ENCODE measurements around the gene ISG15.

The ISG15 gene

GRCh38 chr1:1024149-1024770 is 11.0 kb downstream of the ISG15 start:
- TF ChIP-seq ARNT (IDR thresholded peaks at IDR 0.05) (no peak), LEF1 (IDR thresholded peaks at IDR 0.05; ENCODE audit: borderline replicate concordance) (no peak), SP1 (IDR thresholded peaks at IDR 0.05) (no peak), SUZ12 (IDR thresholded peaks at IDR 0.05) (no peak), BHLHE40 (IDR thresholded peaks at IDR 0.05; ENCODE audit: borderline replicate concordance) (no peak), NFRKB (IDR thresholded peaks at IDR 0.05) (no peak), TARDBP (IDR thresholded peaks at IDR 0.05) (no peak)
- DNase-seq (ENCODE audit: extremely low spot score): no peak
- ChIA-PET CTCF (no interaction called here), POLR2A (interaction anchor here (0.7 to 1.2 kb wide), 2 partner anchors 35 to 249 kb away, joined by 3 read pairs; partner anchors contain the start of gene UBE2J2)

GRCh38 chr1:1024771-1025699 is 11.7 kb downstream of the ISG15 start:
- CTCF ChIA-PET: no interaction called here
- no peak for DNase-seq (ENCODE audit: extremely low spot score)
- TF ChIP-seq BHLHE40 (IDR thresholded peaks at IDR 0.05; ENCODE audit: borderline replicate concordance): no peak
- TF ChIP-seq SP1 (IDR thresholded peaks at IDR 0.05): no peak
- TF ChIP-seq HDGF (IDR thresholded peaks at IDR 0.05; ENCODE audit: borderline replicate concordance): no peak
- TF ChIP-seq CTBP1 (IDR thresholded peaks at IDR 0.05; ENCODE audit: borderline replicate concordance): no peak
- no peak for TF ChIP-seq ELF4 (IDR thresholded peaks at IDR 0.05)
- TF ChIP-seq L3MBTL2 (conservative IDR thresholded peaks at IDR 0.05): no peak
- no peak for TF ChIP-seq TARDBP (IDR thresholded peaks at IDR 0.05)
- TF ChIP-seq FOXA1 (IDR thresholded peaks at IDR 0.05): no peak
- TF ChIP-seq PKNOX1 (IDR thresholded peaks at IDR 0.05): no peak
- no peak for TF ChIP-seq NFRKB (IDR thresholded peaks at IDR 0.05)
- TF ChIP-seq FOXM1 (IDR thresholded peaks at IDR 0.05; ENCODE audit: borderline replicate concordance): no peak
- TF ChIP-seq ZNF384 (IDR thresholded peaks at IDR 0.05): no peak
- no peak for TF ChIP-seq LEF1 (IDR thresholded peaks at IDR 0.05; ENCODE audit: borderline replicate concordance)
- no peak for TF ChIP-seq ARNT (IDR thresholded peaks at IDR 0.05)
- TF ChIP-seq SUZ12 (IDR thresholded peaks at IDR 0.05): no peak
- TF ChIP-seq FOXK2 (IDR thresholded peaks at IDR 0.05): no peak
- POLR2A ChIA-PET: interaction anchor here (1.2 kb wide), 1 partner anchor 35 kb away, joined by 3 read pairs; no protein-coding TSS in a partner anchor

DNA sequence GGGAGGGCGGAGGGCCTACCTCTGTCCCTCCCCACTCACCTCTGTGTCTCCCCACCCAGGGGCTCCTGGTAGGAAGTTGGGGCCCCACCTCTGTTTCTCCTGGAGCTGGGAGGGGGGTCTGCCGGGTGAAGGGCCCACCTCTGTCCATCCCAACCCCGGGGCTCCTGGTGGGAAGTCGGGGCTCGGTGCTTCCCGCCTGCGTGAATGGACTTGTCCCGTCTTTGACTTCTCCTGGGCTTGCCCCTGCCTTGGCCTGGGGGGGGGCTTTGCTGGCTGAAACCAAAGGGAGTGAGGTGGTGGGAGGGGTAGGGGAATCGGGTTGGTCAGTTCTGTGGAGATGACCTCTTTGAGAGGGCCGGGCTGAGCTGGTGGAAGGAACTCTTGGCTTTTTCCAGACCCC is 12.4 kb downstream of the ISG15 start:
- ChIA-PET POLR2A (no interaction called here), CTCF (no interaction called here)
- DNase-seq (ENCODE audit: extremely low spot score): no peak
- TF ChIP-seq ZNF384 (IDR thresholded peaks at IDR 0.05): no peak
- TF ChIP-seq FOXK2 (IDR thresholded peaks at IDR 0.05): no peak
- TF ChIP-seq PKNOX1 (IDR thresholded peaks at IDR 0.05): no peak
- no peak for TF ChIP-seq TARDBP (IDR thresholded peaks at IDR 0.05)
- TF ChIP-seq SP1 (IDR thresholded peaks at IDR 0.05): no peak
- no peak for TF ChIP-seq BHLHE40 (IDR thresholded peaks at IDR 0.05; ENCODE audit: borderline replicate concordance)
- TF ChIP-seq FOXM1 (IDR thresholded peaks at IDR 0.05; ENCODE audit: borderline replicate concordance): no peak
- TF ChIP-seq CTBP1 (IDR thresholded peaks at IDR 0.05; ENCODE audit: borderline replicate concordance): no peak
- no peak for TF ChIP-seq NFRKB (IDR thresholded peaks at IDR 0.05)
- no peak for TF ChIP-seq ELF4 (IDR thresholded peaks at IDR 0.05)
- no peak for TF ChIP-seq L3MBTL2 (conservative IDR thresholded peaks at IDR 0.05)
- TF ChIP-seq HDGF (IDR thresholded peaks at IDR 0.05; ENCODE audit: borderline replicate concordance): no peak
- no peak for TF ChIP-seq LEF1 (IDR thresholded peaks at IDR 0.05; ENCODE audit: borderline replicate concordance)
- TF ChIP-seq FOXA1 (IDR thresholded peaks at IDR 0.05): no peak
- no peak for TF ChIP-seq SUZ12 (IDR thresholded peaks at IDR 0.05)
- TF ChIP-seq ARNT (IDR thresholded peaks at IDR 0.05): no peak

DNA sequence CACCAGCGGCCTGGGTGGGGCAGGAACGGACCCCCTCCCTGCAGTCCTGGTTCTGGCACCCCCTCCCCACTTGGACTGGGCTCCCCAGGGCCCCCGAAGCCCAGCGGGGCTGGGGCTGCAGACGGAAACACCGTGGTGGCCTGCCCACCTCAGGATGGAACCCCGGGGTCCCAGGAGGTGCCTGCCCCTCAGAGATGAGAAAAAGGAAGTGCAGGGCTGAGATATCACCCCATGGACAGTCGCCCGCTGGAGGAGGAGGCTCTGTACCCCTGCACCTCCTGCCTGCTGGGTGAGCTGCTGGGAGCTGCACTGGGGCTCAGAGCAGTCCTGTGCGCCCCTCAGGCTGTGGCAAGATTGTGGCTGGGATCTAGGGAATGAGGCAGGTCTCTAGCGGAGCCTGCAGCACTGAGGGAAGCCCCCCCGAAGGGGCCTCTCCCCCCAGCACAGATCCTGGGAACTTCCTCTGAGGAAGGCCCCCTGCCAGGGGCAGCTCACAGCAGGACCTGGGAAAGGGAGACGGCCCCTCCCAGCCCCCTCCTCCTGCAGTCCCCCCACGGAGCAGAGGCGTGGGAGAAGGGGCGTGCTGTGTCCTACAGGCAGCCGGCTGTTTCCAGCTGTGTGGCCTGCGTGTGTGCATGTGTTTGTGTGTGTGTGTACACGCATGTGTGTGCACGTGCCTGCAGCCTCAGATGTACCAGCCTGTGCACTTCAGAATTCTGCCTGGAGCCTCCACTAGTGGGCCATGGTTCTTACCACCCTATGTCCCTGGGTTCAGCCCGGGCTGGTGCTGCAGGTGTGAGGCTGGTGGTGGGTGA is 13.5 kb downstream of the ISG15 start:
- DNase-seq (ENCODE audit: extremely low spot score): no peak
- CTCF ChIA-PET: no interaction called here
- POLR2A ChIA-PET: no interaction called here
- TF ChIP-seq LEF1 (IDR thresholded peaks at IDR 0.05; ENCODE audit: borderline replicate concordance) (no peak), ARNT (IDR thresholded peaks at IDR 0.05) (no peak), FOXK2 (IDR thresholded peaks at IDR 0.05) (no peak), PKNOX1 (IDR thresholded peaks at IDR 0.05) (no peak), TARDBP (IDR thresholded peaks at IDR 0.05) (no peak), CTBP1 (IDR thresholded peaks at IDR 0.05; ENCODE audit: borderline replicate concordance) (no peak), FOXA1 (IDR thresholded peaks at IDR 0.05) (no peak), ZNF384 (IDR thresholded peaks at IDR 0.05) (no peak), BHLHE40 (IDR thresholded peaks at IDR 0.05; ENCODE audit: borderline replicate concordance) (no peak)

DNA sequence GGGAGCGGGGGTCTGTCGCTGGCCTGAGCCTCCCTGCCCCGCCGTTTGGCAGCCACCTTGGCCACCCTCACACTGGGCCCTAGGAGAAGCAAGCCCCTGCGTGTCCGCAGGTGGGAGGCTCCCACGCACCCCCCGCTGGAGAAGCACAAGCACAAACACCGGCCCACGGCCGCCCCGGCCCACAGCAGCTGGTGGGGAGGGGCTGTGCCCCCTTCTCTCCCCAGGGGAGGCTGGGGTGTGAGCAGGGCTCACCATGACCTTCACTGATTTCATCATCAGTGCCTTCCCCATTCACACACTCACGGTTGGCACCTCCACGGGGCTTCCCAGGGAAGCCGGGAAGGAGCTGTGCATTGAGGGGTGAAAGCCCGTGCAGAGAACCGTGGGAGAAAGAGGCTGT is 14.5 kb downstream of the ISG15 start:
- POLR2A ChIA-PET: no interaction called here
- CTCF ChIA-PET: no interaction called here
- DNase-seq (ENCODE audit: extremely low spot score): no peak
- no peak for TF ChIP-seq FOXK2 (IDR thresholded peaks at IDR 0.05)
- no peak for TF ChIP-seq NFRKB (IDR thresholded peaks at IDR 0.05)
- no peak for TF ChIP-seq ARNT (IDR thresholded peaks at IDR 0.05)
- no peak for TF ChIP-seq TARDBP (IDR thresholded peaks at IDR 0.05)
- no peak for TF ChIP-seq ZNF384 (IDR thresholded peaks at IDR 0.05)

Data from HEK293T (cell line).